Osteocyte (in vitro differentiated cells): ENCODE data around the gene OR7C1. TPM values are rescaled to one million over a fixed set of nuclear protein-coding genes. Genes with fewer than 3 reads are reported as not detected.
A peak's percentile ranks its signal among the peaks of the same experiment; 100 is the strongest.
"Not testable (repeated sequence)": the region's sequence is repeated elsewhere in the genome, so short reads cannot be mapped to it uniquely, and the experiment has no call there.

Source experiments
- DNase-seq: peaks from one replicate; pipeline ENCODE4 v3.0.0; 2021; ENCODE audit warnings: mixed read lengths; ENCODE audit not compliant: unreplicated experiment; ENCODE audit errors: extremely low spot score
- H3K27ac Mint-ChIP-seq: one replicate; pipeline ENCODE4 v1.8.0; 2021; ENCODE audit warnings: mild to moderate bottlenecking, mixed read lengths; ENCODE audit not compliant: unreplicated experiment
- H3K27me3 Mint-ChIP-seq: one replicate; pipeline ENCODE4 v1.8.0; 2021; ENCODE audit warnings: mixed read lengths; ENCODE audit not compliant: unreplicated experiment
- H3K36me3 Mint-ChIP-seq: one replicate; pipeline ENCODE4 v1.8.0; 2021; ENCODE audit warnings: mixed read lengths; ENCODE audit not compliant: unreplicated experiment
- H3K4me1 Mint-ChIP-seq: one replicate; pipeline ENCODE4 v1.8.0; 2021; ENCODE audit warnings: mixed read lengths; ENCODE audit not compliant: unreplicated experiment
- H3K4me3 Mint-ChIP-seq: one replicate; pipeline ENCODE4 v1.8.0; 2021; ENCODE audit warnings: mild to moderate bottlenecking, moderate library complexity, mixed read lengths; ENCODE audit not compliant: unreplicated experiment
- H3K9me3 Mint-ChIP-seq: one replicate; pipeline ENCODE4 v1.8.0; 2021; ENCODE audit warnings: mixed read lengths; ENCODE audit not compliant: unreplicated experiment
- total RNA-seq: library from RNA; stranded (reverse); gene quantifications from 2 replicates; pipeline ENCODE4 v1.2.1, GENCODE V29; 2021
- TF ChIP-seq, protein P1 (sequence below): fragments of 200-600 bp; sonication (generic); IDR thresholded peaks from 2 replicates; pipeline ENCODE4 v1.5.0; 2021; ENCODE audit warnings: antibody characterized with exemption, mild to moderate bottlenecking, moderate library complexity

The OR7C1 gene
- total RNA-seq, 1 donor from 2014 or later = not detected

DNA sequence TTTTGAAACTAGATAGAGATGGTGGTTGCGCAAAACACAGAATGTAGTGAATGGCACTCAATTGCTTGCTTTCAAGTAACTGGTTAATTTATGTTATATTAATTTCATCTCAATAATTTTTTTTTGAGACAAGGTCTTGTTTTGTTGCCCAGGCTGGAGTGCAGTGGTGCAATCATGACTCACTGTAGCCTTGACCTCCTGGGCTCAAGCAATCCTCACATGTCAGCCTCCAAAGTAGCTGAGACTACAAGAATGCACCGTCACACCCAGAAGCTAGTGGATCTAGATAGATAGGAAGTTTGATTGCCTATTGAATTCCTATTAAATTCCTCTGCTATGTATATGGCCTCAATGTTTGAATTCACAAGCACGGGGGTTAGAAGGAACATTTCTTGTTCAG lies 30.2 kb downstream of the OR7C1 start:
- H3K4me1 Mint-ChIP-seq = no peaks in the 10 kb centered on the region
- TF ChIP-seq, protein P1, sequence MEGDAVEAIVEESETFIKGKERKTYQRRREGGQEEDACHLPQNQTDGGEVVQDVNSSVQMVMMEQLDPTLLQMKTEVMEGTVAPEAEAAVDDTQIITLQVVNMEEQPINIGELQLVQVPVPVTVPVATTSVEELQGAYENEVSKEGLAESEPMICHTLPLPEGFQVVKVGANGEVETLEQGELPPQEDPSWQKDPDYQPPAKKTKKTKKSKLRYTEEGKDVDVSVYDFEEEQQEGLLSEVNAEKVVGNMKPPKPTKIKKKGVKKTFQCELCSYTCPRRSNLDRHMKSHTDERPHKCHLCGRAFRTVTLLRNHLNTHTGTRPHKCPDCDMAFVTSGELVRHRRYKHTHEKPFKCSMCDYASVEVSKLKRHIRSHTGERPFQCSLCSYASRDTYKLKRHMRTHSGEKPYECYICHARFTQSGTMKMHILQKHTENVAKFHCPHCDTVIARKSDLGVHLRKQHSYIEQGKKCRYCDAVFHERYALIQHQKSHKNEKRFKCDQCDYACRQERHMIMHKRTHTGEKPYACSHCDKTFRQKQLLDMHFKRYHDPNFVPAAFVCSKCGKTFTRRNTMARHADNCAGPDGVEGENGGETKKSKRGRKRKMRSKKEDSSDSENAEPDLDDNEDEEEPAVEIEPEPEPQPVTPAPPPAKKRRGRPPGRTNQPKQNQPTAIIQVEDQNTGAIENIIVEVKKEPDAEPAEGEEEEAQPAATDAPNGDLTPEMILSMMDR = no peak
- DNase-seq = peak; percentile 48

DNA sequence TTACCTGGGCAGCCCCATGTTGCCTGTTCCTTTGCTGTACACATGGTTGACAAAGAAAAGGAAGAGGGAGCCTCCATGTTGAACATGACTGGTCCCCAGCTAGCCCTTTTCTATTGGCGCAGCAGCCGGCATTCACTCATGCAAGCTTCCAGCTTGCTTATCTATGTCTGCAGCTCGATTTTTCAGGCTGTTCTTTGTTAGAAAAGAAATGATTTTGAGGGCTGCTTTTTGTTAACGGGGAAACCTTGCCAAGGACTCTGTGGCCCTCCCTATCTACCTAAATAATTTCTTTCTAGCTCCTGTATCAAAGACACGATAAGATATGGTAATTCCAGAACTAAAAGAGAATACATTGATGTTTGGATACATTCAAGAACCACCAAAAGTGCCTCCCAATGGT lies 36.2 kb downstream of the OR7C1 start:
- TF ChIP-seq, protein P1 = no peak
- peak; percentile 49 for DNase-seq
- no peaks in the 10 kb centered on the region for H3K36me3 Mint-ChIP-seq
- no peaks in the 10 kb centered on the region for H3K4me1 Mint-ChIP-seq
- H3K4me3 Mint-ChIP-seq = no peak overlapping the region
- peaks cover 12% of the 10 kb centered on the region for H3K9me3 Mint-ChIP-seq
- H3K27ac Mint-ChIP-seq = no peak overlapping the region
- no peaks in the 10 kb centered on the region for H3K27me3 Mint-ChIP-seq

More for the DNA sequence above, 30.2 kb downstream of the OR7C1 start:
- Mint-ChIP-seq H3K9me3 (peaks cover 3% of the 10 kb centered on the region), H3K4me3 (no peak overlapping the region), H3K27ac (no peak overlapping the region), H3K27me3 (peaks cover 7% of the 10 kb centered on the region), H3K36me3 (no peaks in the 10 kb centered on the region)

DNA sequence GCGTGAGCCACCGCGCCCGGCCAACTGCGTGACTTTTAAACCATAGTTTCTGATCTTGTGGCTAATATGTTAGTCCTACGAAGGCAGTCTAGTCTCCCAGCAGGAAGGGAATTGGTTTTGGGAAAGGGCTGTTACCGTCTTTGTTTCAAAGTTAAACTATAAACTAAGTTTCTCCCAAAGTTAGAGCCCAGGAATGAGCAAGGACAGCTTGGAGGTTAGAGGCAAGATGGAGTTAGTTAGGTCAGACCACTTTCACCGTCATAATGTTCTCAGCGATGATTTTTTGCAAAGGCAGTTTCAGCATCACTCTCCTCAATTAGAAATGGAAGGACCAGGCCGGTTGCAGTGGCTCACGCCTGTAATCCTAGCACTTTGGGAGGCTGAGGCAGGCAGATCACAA lies 39.0 kb downstream of the OR7C1 start:
- Mint-ChIP-seq H3K27me3 (peaks cover 5% of the 10 kb centered on the region), H3K36me3 (no peaks in the 10 kb centered on the region), H3K27ac (no peak overlapping the region), H3K9me3 (peaks cover 14% of the 10 kb centered on the region), H3K4me1 (no peaks in the 10 kb centered on the region), H3K4me3 (no peak overlapping the region)
- TF ChIP-seq, protein P1 = no peak
- no peak for DNase-seq

DNA sequence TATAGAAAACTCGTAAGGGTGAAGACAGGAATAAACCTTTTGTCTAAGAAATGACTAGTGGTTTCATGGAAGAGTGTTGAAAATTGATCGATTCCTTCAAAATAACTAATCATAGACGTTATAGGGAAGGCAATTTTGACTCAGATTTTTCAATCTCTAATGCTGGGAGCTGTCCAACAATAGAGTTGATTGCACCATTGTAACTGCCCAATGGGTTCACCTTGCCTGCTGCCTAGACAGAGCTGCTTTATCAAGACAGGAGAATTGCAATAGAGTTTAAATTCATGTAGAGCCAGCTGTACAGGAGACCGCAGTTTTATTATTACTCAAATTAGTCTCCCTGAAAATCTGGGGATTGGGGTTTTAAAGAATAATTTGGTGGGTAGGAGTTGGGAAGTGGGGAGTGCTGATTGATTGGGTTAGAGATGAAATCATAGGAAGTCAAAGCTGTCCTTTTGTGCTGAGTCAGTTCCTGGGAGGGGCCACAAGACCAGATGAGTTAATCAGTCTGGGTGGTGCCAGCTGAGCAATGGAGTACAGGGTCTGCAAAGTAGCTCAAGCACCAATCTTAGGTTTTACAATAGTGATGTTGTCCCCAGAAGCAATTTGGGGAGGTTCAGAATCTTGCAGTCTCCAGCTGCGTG lies 39.8 kb downstream of the OR7C1 start:
- no peaks in the 10 kb centered on the region for H3K36me3 Mint-ChIP-seq
- no peak overlapping the region for H3K4me3 Mint-ChIP-seq
- H3K9me3 Mint-ChIP-seq = peaks cover 14% of the 10 kb centered on the region
- peaks cover 7% of the 10 kb centered on the region for H3K27me3 Mint-ChIP-seq
- DNase-seq = no peak
- TF ChIP-seq, protein P1 = no peak
- no peak overlapping the region for H3K27ac Mint-ChIP-seq
- no peaks in the 10 kb centered on the region for H3K4me1 Mint-ChIP-seq

DNA sequence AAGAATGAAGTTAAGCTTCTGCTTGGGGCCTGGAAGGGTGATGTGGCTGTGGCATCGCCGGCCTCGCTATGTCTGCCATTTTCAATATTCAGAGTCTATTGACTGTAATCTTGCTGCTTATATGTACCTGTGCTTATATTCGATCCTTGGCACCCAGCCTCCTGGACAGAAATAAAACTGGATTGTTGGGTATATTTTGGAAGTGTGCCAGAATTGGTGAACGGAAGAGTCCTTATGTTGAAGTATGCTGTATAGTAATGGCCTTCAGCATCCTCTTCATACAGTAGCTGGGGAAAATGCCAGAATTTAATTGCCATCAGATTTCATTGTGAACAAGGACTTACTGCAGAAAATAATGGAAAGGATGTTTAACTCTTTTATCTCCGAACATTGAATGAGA lies 42.7 kb downstream of the OR7C1 start:
- H3K36me3 Mint-ChIP-seq, H3K4me1 Mint-ChIP-seq, H3K4me3 Mint-ChIP-seq, DNase-seq, H3K27ac Mint-ChIP-seq: not testable (repeated sequence)
- peaks cover 12% of the 10 kb centered on the region for H3K27me3 Mint-ChIP-seq
- H3K9me3 Mint-ChIP-seq = peaks cover 11% of the 10 kb centered on the region
